ENCODE data around the gene PLEKHG4. TPM values are rescaled to one million over a fixed set of nuclear protein-coding genes. Genes with fewer than 3 reads are reported as not detected.
A peak's percentile ranks its signal among the peaks of the same experiment; 100 is the strongest.

Gene PLEKHG4
- total RNA-seq, 1 experiment from 2014 or later: 38.5 TPM

DNA sequence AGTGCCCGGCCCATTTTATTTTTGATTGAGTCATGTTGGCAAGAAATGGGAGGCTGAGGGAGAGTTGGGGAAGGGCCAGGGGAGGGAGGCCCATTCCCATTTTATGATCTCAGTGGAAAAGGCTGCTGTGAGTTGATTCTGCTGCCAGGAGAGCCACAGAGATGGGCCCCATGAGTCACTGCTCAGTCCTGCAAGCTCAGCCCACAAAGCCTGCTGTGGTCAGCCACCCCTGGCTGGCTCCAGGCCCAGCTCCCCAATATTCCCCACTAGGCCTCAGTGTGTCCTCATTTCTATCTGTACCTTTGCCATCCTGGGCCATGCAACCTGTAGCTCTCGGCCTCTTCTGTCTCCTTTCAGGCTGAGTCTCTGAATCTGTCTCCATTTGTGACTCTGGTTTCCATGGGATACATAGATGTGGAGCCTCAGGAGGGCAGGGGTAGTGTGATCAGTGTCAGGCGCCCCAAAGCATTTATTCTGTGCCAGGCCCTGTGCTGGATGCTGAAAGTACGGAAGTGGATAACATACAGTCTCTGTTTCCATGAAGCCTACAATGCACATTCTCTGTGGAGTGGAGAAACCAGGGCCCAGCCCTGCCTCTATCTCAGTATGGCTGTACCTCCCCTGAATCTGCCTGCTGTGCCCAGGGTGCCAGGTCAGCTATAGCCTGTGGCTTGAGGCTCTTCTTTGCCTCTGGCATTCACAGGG is 1.9 kb upstream of the PLEKHG4 start:
- H2AFZ ChIP-seq (ENCODE audit: low read depth, low read length, poor library complexity, severe bottlenecking): no peak overlapping the region
- peak overlapping the region; percentile 86 to 87 for H3K4me3 ChIP-seq (replicated peaks in 1 of 2; ENCODE audit: low read depth in 1 of 2, low read length in 2 of 2)
- H3K27me3 ChIP-seq (ENCODE audit: insufficient read depth, low read length): no peaks in the 10 kb centered on the region
- peak overlapping the region; percentile 88 for H3K9ac ChIP-seq (ENCODE audit: low read length)
- H3K4me2 ChIP-seq (ENCODE audit: low read length): peak overlapping the region; percentile 96
- DNase-seq (ENCODE audit: low read depth, low spot score) (peak; percentile 84), ATAC-seq (peak; percentile 57)
- H3K4me1 ChIP-seq (ENCODE audit: control insufficient read depth in 1 of 2, insufficient read depth in 2 of 2, low read length in 2 of 2): peaks cover 28 to 39% of the 10 kb centered on the region in 2 experiments
- H3K9me3 ChIP-seq (ENCODE audit: control insufficient read depth in 1 of 2, insufficient read depth in 1 of 2, low read depth in 1 of 2, low read length in 2 of 2): no peaks in the 10 kb centered on the region
- RAD21 ChIA-PET (ENCODE audit: low non-redundant PET in 1 of 2, low total read pairs in 2 of 2, uncharacterized antibody in 2 of 2, unreplicated experiment in 2 of 2): interaction anchor here (0.7 to 1.3 kb wide), 4 partner anchors 9 to 31 kb away, joined by 3 to 4 read pairs (median 4); partner anchors contain the start of gene FHOD1 (in 1 of the 2)
- no peaks in the 10 kb centered on the region for H4K20me1 ChIP-seq (ENCODE audit: insufficient read depth)
- TF ChIP-seq, protein P1, sequence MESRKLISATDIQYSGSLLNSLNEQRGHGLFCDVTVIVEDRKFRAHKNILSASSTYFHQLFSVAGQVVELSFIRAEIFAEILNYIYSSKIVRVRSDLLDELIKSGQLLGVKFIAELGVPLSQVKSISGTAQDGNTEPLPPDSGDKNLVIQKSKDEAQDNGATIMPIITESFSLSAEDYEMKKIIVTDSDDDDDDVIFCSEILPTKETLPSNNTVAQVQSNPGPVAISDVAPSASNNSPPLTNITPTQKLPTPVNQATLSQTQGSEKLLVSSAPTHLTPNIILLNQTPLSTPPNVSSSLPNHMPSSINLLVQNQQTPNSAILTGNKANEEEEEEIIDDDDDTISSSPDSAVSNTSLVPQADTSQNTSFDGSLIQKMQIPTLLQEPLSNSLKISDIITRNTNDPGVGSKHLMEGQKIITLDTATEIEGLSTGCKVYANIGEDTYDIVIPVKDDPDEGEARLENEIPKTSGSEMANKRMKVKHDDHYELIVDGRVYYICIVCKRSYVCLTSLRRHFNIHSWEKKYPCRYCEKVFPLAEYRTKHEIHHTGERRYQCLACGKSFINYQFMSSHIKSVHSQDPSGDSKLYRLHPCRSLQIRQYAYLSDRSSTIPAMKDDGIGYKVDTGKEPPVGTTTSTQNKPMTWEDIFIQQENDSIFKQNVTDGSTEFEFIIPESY (IDR thresholded peaks at IDR 0.05; ENCODE audit: extremely low read depth, insufficient replicate concordance, low read length): peak; percentile 41
- TF ChIP-seq, protein P2, sequence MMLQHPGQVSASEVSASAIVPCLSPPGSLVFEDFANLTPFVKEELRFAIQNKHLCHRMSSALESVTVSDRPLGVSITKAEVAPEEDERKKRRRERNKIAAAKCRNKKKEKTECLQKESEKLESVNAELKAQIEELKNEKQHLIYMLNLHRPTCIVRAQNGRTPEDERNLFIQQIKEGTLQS (IDR thresholded peaks at IDR 0.05): no peak
- TF ChIP-seq EZH2 (IDR thresholded peaks at IDR 0.05) (no peak), JUND (IDR thresholded peaks at IDR 0.05) (no peak), YY1 (IDR thresholded peaks at IDR 0.05; ENCODE audit: extremely low read depth, insufficient replicate concordance, low read depth, low read length) (peak; percentile 54), POLR2AphosphoS5 (IDR thresholded peaks at IDR 0.05; ENCODE audit: low read depth, low read length) (peak; percentile 73)
- peaks cover 31% of the 10 kb centered on the region for H3K79me2 ChIP-seq (ENCODE audit: insufficient read depth, low read length)
- TSS peak; percentile 46 for BruUV-seq (replicated peaks)
- H3K9me2 ChIP-seq (ENCODE audit: insufficient read depth): no peaks in the 10 kb centered on the region
- POLR2A ChIA-PET: interaction anchor here (0.6 to 2.7 kb wide), 4 partner anchors 8 to 109 kb away, joined by 3 to 8 read pairs (median 5); partner anchors contain the start of gene FHOD1
- H3K36me3 ChIP-seq (ENCODE audit: control insufficient read depth in 1 of 2, insufficient read depth in 2 of 2, low read length in 2 of 2): peaks cover 6 to 17% of the 10 kb centered on the region in 2 experiments; a peak in 2 of 4 replicates
- H3K27ac ChIP-seq (ENCODE audit: low read depth, low read length): peak overlapping the region; percentile 91
- intact Hi-C loops (cut with micrococcal nuclease): loop anchor here (2.0 to 5.0 kb wide), 2 partner anchors 31 to 60 kb away; partner anchors contain the start of gene FHOD1
- CTCF ChIA-PET: interaction anchor here (0.7 to 3.2 kb wide), 4 partner anchors 17 to 926 kb away, joined by 3 to 22 read pairs (median 3); partner anchors contain the start of gene ELMO3

Data from HCT116 (cell line).